CD4-positive, alpha-beta T cell treated with Interleukin-15 for 1 hour (primary cell): ENCODE measurements around the gene SLC39A11.
"Not testable (repeated sequence)": the region's sequence is repeated elsewhere in the genome, so short reads cannot be mapped to it uniquely, and the experiment has no call there.

Experiments
- DNase-seq: peaks from one replicate; pipeline ENCODE4 v3.0.0-alpha.2; 2020

The SLC39A11 gene

DNA sequence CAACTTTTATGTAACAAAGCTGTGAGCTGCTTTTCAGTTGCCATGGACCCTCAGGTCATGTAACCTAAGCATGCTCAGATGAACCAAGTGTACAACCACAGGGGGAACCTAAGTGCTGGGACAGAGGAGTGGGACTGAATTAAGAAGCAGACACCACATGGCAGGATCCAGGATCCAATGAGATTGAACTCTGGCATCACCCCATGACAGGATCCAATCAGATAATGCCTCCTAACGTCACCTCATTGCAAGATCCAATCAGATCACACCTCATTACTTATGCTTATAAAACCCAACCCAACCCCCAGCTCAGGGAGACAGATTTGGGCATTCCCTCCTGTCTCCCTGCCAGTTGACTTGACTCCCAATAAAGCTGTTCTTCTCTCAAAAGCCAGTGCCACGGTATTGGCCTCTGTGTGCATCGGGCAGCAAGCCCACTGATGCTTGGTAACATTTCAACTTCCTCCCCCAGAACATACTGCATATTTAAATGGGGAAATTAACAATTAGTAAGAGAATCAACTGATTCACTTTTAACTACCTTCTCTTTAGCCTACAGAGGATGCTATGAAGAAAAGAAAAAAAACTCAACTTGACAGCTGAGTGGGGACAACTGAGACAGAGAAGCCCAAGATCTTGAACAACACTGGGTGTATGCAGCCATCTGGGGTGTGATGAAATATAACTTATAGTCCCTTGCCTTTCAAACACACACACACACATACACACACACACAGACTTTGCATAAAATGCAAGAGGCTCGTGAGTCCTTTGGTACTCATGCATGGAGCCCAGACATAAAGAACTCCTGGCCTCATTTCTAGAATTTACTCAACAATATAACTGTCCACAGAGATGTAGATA is 148.4 kb downstream of the SLC39A11 start:
- no peak for DNase-seq

DNA sequence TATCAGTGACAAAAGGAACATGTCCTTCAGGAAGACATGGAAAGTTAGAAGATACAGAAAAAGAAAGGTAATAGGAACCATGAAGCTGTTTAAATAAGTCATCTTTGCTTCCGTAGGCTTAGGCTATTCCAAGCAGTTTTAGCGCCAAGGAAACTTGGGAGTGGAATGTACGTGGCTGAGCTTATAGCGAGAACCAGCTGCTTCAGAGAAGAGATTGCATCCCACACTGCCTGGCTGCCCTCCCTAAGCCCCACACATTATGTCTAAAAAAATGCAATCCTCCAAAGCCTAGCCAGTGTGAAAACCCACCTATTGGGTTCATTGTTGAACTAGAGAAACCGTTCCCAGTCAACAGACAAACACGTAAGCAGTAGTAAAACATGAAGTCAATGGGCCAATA is 149.9 kb downstream of the SLC39A11 start:
- DNase-seq = no peak

DNA sequence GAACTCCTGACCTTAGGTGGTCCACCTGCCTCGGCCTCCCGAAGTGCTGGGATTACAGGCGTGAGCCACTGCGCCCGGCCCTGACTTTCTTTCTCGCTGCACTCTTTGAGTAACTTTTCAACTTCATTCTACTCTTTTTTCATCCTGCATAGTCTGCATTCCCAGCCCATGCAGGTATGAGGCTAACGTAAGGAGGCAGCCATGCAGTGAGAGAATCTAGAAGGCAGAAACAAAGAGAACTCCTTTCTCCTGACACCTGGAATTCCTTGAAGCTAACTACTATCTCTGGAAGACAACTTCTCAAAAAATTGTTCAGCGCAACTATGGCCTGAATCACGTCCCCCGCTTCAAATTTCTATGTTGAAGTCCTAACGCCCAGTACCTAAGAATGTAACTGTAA is 152.0 kb downstream of the SLC39A11 start:
- no peak for DNase-seq

DNA sequence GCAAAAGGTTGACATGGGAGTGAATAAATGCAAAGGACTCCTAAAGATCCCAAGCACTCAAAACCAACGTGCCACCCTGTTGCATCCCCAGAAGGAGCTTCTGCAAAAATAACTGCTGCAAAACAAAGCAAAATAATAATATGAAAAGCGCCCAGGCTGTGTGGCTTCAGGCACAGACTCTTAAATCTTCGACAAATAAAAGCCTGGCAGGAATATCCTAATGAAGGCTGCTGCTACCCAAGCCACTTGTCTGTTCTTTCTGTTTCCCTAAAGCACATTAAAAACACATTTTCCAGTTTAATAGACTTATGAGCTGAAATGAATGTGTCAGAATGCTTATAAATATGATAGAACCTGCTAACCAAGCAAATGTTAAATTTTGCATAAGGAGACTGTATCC is 154.0 kb downstream of the SLC39A11 start:
- no peak for DNase-seq

DNA sequence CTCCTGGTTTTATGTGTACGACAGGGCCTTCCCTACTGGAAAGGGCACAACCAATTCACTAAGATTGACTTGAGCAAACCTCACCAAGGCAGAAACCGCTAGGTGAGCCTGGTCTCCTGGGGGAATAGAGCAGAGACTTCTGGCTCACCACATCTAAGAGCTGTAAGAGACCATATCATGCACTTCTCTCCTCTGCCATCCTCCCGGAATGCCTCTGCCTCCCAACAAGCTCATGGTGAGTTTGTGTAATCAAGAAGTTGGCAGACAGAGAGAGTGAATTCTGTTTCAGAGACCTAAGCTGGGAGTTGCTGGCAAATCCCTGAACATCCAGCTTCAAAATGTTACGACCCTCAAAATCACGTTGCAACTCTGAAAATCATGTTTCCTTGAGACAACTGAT is 154.8 kb downstream of the SLC39A11 start:
- DNase-seq = no peak

DNA sequence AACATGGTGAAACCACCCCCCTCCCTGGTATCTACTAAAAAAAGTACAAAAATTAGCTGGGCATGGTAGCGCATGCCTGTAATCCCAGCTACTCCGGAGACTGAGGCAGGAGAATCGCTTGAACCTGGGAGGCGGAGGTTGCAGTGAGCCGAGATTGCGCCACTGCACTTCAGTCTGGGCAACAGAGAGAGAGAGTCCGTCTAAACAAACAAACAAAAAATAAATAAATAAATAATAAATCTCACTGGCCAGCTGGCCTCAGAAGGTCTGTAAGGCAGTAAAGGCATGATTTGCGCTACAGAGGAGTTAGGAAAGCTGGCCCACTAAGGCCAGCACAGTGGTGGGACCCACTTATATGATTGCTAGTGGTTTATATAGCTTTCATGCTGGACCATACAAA is 155.2 kb downstream of the SLC39A11 start:
- not testable (repeated sequence) for DNase-seq

DNA sequence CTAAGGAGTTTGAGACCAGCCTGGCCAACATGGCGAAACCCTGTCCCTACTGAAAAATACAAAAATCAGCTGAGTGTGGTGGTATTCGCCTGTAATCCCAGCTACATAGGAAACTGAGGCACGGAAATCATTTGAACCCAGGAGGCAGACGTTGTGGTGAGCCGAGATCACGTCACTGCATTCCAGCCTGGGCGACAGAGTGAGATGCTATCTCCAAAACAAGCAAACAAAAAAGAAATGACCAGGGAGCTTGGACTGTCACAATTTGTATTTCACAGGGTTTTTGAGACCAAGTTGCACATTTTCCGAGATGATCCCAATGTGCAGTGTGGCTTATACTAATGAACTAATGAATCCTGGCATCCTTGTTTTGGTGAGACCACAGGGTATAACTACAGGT is 156.5 kb downstream of the SLC39A11 start:
- no peak for DNase-seq

DNA sequence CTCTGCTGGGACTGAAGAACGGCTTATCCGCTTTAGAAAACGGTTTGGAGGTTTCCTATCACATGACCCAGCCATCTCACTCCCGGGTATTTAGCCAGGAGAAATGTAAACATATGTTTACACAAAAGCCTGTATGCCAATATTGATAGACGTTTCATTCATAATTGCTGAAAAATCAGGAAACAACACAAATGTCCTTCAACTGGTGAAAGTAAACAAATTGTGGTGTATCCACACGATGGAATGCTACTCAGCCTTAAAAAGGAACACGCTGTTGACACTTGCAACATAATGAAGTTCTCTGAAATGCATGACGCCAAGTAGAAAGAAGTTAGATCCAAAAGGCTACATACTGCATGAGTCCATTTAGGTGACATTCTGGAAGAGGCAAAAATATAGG is 157.6 kb downstream of the SLC39A11 start:
- DNase-seq = no peak

DNA sequence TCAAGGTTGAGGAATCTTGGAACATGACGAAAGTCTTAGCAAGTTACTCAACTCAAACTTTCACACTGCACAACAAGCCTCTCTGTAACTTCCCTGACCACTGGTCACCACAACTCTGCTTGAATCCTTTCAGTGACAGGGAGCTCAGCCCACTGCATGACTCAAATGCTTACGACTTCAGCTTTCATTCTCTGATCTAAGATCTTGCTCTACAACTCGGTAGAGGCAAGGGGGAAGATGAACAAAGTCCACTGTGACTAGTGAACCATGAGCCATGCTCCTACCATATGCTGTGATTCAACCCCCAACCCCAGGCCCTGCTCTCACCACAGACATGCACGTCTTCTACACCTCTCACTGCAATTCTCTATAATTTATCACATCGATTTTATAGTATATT is 160.9 kb downstream of the SLC39A11 start:
- no peak for DNase-seq

DNA sequence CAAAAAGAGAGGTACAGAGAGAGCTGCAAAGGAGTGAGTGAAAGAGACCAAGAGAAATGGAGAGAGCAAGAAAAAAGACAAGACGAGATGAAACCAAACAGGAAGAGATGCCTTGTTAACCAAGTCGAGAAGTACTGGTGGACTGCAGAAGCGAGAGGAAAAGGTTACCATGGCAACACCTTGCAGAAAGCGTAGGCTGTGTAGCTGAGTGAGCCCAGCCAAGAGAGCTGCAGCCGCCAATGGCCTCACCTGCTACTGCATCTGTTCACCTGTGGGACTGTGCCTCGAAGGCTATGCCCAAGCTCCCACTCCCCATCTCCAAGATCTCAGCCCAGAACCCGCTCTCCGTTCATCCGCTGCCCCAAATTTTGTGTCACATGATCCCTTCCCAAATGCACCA is 161.3 kb downstream of the SLC39A11 start:
- no peak for DNase-seq

DNA sequence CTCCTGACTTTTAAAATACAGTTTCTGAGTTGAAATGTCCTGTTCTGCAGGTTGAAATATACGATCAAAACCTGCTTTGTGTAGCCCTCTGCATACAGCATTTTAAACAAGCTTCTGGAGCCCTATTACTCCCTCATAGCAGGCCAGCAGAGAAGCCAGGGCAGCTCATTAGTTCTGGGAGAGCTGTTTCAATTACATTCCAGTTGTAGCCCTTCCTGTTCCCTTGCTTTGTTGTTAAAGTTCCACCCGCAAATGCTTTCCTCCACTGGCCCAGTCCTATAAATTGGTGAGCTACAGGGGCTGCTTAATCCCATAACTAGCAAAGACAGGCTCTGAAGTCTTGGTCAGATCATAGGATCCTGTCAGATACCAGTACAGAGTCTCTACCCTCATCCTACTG is 162.5 kb downstream of the SLC39A11 start:
- no peak for DNase-seq

DNA sequence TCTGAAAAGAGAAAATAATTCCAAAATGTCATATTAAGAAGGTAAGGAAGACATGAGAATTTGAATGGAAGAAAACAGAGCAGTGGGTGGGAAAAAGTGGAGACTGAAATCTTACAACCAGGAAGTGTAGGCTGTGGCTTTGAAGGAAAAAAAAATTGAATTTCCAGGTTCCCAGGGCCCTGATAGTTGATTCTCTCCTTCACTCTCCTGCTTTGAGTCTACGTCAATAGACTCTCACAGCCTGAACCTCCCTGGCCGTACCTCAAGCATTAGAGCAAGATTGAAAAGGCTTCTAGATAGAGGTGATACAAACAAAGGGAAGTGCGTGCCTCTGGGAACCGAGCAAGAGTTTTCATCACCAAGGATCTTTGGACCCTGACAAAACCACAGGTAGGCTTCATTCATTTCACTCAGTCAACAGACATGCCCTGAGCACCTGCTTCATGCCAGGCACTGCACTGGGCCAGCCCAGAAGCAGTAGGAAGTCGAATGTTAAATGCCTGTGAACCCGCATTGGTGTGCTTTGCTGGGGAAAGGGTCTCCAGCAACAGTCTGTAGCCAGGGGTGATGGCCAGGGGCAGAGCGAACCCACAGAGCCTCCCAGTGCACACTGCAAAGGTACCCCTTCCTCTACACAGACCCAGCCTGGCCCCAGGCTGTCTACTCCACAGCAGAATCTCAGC is 163.9 kb downstream of the SLC39A11 start:
- DNase-seq = no peak

DNA sequence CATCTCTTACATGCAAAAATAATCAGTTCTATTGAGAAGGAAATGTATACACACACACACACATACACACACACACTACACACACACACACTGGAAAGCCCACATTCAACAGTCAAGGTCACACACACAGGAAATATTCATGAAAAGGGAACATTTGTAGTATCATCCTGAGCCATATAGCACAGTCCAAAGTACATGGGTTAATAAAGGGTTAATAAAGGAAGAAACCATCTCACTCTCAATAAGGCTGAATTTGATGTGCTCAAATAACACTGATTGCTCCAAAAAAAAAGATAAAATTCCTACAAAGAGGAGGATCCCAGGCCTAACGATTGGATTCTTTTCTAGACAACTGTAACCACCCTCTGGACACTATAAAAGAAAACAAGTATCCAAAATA is 164.7 kb downstream of the SLC39A11 start:
- DNase-seq = no peak

DNA sequence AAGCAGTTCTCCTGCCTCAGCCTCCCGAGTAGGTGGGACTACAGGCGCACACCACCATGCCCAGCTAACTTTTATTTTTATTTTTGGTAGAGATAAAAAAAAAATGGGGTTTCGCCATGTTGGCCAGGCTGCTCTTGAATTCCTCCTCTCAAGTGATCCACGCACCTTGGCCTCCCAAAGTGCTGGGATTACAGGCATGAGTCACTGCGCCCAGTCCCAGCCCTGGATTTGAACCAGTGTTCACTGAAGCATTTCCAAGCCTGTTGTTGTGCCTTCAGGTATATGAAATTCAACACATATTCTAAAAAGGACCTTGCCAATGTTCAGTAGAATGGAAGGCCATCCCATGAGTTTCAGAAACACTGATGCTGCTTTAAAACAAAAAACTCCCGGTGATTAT is 165.3 kb downstream of the SLC39A11 start:
- DNase-seq = no peak

DNA sequence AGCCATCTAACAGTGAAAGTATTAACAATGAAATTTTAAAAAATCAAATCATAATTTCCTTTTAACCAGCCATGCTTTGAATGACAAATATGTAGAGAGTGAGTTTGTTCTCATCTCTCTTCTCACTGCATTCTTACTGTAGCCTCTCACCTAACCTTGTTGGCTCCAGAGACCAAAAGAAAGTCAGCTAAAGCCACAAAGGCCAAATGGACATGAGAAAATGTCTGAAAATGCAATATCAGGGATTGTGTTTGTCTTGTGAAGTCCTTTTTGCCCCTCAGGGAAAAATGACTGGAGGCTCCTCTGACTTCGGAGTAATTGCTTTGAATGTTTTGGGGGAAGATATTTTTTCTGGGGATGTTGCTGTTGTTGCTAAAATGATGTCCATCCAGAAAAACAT is 166.3 kb downstream of the SLC39A11 start:
- DNase-seq = no peak

DNA sequence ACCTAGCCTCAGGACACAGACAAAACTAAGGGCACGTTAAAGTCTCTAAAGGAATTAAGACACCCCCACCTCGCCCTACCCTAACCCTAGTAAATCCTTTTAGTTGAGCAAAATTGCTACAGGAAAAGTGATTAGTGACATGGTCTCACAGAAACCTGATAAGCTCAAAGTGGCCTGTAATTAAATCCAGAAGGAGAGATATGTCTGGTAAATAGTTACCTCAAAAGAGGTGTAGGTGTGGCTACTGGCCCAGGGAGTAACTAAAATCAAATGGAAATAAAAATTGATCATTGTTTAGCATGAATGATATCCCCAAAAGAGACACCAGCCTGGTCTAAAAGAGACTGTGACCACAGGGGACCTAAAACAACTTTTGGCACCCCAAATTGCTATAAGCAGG is 168.3 kb downstream of the SLC39A11 start:
- DNase-seq = no peak

DNA sequence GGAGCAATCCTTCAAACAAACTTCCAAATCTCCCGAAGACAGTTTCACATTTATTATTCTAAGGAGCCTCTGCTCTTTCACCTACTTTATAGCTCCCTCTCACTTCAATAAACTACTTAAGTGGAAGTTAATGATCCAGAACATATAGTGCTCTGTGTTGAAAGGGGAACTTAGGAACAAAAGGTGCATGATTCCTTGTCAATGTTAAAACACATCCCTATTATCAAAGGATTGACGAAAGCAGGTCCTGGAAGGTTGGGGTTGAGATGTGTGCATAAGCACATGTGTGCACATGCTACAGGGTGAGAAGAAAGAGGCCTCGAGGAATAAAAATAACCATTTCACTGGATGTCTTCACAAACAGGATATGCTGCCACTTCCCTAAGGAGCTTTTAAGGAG is 170.3 kb downstream of the SLC39A11 start:
- DNase-seq = no peak

DNA sequence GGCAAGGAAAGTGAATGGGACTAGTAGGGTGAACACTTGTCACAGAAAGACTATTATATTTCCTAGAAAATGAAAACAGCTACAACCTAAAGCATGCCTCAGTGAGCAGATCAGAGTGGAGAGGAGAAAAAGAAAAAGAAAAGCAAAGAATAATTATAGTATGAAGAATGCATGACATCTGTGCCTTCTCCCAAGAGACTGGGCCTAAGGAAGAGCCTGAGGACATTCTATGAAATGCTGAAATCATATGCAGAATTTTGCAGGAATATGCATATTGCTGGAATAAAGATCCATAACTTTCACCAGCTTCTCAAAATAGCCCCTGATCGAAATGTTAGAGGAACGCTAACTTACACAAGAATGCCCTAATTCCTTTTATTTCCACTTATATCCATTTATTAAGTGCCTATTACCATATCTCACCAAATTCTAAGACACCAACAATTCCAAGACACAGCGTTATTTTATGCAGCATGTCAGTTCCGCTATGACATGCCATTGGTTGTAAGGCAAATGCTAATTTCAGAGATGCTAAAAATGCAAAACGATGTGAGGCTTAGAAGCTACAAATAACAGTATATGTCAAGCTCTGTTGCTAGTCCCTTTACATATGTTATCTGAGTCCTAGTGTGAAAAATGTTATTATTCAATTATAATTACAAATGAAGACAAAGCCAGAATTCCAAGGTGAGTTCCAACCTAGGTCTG is 171.0 kb downstream of the SLC39A11 start:
- DNase-seq = no peak

DNA sequence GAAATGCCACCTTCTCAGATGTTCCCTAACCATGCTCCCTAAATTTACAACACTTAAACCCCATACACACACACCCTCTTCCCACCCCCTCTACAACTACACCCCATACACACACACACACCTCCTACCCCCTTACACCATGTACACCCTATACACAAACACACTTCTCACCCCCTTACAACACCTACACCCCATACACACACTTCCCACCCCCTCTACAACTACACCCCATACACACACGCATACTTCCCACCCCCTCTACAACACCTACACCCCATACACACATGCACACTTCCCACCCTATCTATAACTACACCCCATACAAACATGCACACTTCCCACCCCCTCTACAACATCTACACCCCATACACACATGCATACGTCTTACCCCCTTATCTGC is 172.0 kb downstream of the SLC39A11 start:
- no peak for DNase-seq

DNA sequence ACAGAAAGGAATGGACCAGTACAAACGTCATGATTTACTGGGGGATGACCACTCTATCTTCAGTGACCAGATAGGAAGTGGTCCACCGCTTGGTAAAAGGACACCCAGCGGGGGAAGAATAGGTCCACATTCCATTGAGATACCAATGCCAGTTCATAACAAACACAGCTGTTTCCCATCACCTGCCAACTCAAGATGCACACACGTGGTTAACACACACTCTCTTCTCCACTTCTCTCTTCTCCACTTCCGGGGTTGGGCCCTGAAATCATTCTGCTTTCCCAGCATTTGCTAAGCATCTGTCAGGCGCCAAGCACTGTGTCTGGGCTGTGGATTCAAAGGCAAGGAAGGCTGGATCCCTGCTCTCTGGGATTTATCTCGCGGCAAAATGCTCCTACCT is 175.5 kb downstream of the SLC39A11 start:
- no peak for DNase-seq

DNA sequence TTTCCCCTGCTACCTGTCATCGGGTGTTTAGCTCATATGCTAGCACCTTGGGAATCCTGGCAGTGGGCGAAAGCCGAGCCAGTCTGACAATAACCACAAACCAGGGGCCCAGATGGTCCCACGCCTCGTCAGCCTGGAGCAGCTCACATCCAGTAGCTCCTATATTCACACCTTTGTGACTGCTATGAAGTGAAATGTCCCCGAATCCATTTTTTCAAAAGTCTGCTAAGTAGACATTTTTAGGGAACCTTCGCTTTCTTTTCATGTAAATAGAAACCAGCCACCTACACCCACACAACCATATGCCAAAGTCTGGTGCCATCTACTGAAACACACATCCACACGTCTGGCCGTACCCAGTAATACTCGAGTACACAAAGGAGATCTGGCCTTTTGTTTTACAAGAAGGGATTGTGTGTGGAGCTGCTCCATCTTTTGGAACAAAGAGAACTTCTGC is 176.8 kb downstream of the SLC39A11 start:
- no peak for DNase-seq

DNA sequence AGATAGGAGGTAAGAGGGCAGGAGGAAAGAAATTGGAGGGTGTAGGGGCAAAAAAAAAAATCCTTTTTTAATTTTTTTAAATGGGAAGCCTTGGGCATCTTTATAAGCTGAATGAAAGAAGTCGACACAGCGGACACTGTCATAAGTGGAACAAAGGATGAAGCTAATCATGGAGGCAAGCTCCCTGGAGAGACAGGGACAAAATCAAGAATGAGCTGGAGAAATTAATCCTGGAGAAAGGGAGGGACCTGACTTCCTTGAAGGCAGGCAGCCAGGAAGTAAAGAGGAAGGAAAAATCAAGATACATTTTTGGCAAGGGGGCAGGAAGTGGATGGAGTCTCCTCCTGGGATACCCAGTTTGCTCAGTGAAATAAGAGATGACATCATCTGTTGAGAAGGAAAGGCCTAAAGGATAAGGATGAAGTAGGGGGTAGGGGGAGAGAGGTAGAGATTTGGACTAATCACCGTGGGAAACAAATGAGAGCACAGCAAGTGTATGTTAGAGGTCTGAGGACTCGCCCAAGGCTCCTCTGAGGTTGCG is 179.3 kb downstream of the SLC39A11 start:
- DNase-seq = no peak

DNA sequence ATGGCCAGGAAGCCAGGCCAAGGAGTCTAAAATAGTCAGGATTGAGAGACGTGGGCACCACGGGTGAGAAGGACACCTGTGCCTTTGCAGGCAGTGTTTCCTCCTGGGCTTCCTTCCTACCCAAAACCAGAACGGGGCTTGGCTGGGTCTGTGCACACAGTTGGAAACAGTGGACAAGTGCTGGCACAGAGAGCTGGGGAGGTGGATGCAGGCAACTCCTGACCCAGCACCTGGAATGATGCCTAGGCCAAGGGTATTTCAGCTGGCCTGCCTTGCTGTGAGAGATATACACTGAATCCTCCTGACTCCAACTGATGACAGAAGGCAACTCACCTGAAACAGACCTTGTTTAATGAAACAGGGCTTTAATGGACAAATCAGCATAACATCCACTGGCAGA is 186.2 kb downstream of the SLC39A11 start:
- DNase-seq = no peak

DNA sequence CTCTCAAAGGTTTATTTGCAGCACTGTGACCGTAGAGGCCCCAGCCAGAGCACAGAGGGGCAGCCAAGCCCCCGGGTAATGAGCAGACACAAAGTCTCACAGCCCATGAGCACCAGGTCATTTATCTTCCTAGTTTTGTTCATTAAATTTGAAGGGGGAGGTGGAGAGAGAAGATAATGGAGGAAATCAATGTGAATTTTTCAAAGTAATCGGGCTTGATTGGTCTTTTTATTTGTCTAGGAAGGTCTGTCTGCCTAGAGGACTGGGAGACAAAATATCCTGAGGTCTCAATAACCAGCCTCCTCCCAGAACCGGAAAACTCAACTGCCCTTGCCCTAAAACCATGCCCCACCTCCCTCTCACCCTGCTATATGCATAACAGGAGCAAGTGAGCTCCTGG is 189.0 kb downstream of the SLC39A11 start:
- no peak for DNase-seq
